Ishikawa (cell line): Measurements from ENCODE around the gene SNX22.

ENCODE experiments used
- CEBPB ChIP-seq: IDR thresholded peaks from 2 replicates; pipeline ENCODE4 v1.6.1; 2012
- CREB1 ChIP-seq: IDR thresholded peaks from 2 replicates; pipeline ENCODE4 v1.6.1; 2012; ENCODE audit warnings: low read depth
- EGR1 ChIP-seq: IDR thresholded peaks from 2 replicates; pipeline ENCODE4 v1.6.1; 2012
- EP300 ChIP-seq: IDR thresholded peaks from 2 replicates; pipeline ENCODE4 v1.6.1; 2012; ENCODE audit warnings: borderline replicate concordance
- FOXM1 ChIP-seq: IDR thresholded peaks from 2 replicates; pipeline ENCODE4 v1.6.1; 2012; ENCODE audit warnings: low read depth, borderline replicate concordance
- NFIC ChIP-seq: IDR thresholded peaks from 2 replicates; pipeline ENCODE4 v1.6.1; 2012
- RAD21 ChIP-seq: IDR thresholded peaks from 2 replicates; pipeline ENCODE4 v1.6.1; 2012; ENCODE audit warnings: low read depth
- TAF1 ChIP-seq: IDR thresholded peaks from 2 replicates; pipeline ENCODE4 v1.6.1; 2012; ENCODE audit warnings: low read depth, mild to moderate bottlenecking
- TCF12 ChIP-seq: IDR thresholded peaks from 2 replicates; pipeline ENCODE4 v1.6.1; 2012; ENCODE audit warnings: low read depth
- TEAD4 ChIP-seq: IDR thresholded peaks from 2 replicates; pipeline ENCODE4 v1.6.1; 2012
- YY1 ChIP-seq: IDR thresholded peaks from 2 replicates; pipeline ENCODE4 v1.6.1; 2012; ENCODE audit warnings: low read depth
- ZBTB7A ChIP-seq: IDR thresholded peaks from 2 replicates; pipeline ENCODE4 v1.6.1; 2012; ENCODE audit warnings: low read depth
- TF ChIP-seq, protein P1 (sequence below): IDR thresholded peaks from 2 replicates; pipeline ENCODE4 v1.6.1; 2012
- TF ChIP-seq, protein P2 (sequence below): IDR thresholded peaks from 2 replicates; pipeline ENCODE4 v1.6.1; 2012; ENCODE audit warnings: low read depth, mild to moderate bottlenecking
- TF ChIP-seq, protein P3 (sequence below): IDR thresholded peaks from 2 replicates; pipeline ENCODE4 v1.6.1; 2012

The SNX22 gene

DNA sequence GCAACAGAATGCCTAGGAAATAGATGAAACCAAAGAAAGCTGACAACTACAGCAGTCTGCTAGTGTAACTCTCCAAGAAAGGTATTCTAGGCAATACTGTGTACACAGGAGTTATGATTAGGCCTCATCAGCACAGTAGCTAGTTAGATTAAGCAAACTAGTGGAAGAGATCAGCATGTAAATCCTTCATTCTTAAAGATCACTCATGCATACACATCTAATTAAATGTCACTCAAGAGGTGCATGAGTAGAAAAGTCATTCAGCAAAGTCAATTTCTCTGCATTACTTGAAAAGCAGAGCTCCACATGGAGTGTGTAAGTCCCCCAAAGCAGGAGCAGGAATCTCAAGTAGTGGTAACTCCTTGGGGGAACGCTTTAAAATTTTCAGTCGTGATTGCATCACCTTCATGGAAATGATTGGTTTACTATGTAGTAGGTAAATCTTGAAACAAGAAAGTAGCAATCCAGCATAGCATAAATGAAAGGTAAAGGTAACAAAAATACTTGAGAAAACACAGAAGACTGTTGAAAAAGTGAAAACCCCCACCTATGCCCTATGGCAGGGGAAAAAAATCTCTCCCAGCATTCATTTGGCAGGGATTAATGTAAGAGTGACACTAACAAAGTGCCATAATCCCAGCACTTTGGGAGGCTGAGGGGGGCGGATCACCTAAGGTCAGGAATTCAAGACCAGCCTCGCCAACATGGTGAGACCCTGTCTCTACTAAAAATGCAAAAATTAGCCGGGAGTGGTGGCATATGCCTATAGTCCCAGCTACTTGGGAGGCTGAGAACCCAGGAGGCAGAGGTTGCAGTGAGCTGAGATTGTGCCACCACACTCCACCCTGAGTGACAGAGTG, 40.7 kb downstream of the SNX22 start:
- no peak for TF ChIP-seq YY1
- 0 out of 2 replicates have a peak, but pooled peaks have one; percentile 30 for TF ChIP-seq CEBPB
- no peak for TF ChIP-seq RAD21

DNA sequence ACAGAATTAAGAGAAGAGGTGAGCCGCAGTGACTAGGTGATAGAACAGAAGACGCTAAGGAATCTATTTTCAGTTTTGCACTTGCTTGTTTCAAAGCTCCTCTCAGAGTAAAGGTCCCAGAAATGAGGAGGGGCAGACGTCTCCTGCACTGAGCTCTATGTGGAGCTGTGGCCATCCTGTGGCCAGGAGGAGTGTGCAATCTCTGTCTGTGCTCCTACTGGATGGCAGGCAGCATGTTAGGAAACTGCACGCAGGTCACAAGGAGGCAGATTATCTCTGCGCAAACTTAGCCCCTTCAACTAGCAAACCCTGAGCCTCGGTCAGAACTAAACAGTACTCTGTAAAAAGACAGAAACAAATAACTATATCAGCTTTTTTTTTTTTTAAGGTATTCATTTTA, 42.4 kb downstream of the SNX22 start:
- TF ChIP-seq ZBTB7A (no peak), CEBPB (no peak), CREB1 (no peak), RAD21 (no peak), YY1 (no peak), TCF12 (no peak), EGR1 (no peak), EP300 (no peak)
- TF ChIP-seq, protein P1, sequence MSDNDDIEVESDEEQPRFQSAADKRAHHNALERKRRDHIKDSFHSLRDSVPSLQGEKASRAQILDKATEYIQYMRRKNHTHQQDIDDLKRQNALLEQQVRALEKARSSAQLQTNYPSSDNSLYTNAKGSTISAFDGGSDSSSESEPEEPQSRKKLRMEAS, result no peak
- TF ChIP-seq, protein P2, sequence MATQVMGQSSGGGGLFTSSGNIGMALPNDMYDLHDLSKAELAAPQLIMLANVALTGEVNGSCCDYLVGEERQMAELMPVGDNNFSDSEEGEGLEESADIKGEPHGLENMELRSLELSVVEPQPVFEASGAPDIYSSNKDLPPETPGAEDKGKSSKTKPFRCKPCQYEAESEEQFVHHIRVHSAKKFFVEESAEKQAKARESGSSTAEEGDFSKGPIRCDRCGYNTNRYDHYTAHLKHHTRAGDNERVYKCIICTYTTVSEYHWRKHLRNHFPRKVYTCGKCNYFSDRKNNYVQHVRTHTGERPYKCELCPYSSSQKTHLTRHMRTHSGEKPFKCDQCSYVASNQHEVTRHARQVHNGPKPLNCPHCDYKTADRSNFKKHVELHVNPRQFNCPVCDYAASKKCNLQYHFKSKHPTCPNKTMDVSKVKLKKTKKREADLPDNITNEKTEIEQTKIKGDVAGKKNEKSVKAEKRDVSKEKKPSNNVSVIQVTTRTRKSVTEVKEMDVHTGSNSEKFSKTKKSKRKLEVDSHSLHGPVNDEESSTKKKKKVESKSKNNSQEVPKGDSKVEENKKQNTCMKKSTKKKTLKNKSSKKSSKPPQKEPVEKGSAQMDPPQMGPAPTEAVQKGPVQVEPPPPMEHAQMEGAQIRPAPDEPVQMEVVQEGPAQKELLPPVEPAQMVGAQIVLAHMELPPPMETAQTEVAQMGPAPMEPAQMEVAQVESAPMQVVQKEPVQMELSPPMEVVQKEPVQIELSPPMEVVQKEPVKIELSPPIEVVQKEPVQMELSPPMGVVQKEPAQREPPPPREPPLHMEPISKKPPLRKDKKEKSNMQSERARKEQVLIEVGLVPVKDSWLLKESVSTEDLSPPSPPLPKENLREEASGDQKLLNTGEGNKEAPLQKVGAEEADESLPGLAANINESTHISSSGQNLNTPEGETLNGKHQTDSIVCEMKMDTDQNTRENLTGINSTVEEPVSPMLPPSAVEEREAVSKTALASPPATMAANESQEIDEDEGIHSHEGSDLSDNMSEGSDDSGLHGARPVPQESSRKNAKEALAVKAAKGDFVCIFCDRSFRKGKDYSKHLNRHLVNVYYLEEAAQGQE, result no peak

DNA sequence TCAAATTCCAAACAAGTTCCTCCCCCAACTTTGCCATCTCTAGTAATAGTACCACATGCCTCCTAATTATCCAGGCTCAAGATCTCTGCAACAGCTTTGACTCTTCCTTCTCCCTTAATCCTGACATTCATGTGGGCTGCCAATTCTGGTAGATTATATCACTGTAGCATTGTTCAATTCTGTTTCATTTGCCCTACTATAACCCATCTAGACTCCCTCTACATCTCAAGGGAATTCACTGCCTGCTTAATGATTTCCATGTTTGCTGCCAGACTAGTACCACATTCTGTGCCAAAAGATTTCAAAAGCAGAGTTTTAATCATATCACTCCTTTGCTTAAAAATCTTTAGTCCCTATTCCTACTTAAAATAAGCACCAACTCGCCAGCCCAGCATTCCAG, 45.9 kb downstream of the SNX22 start:
- TF ChIP-seq TEAD4, result no peak
- TF ChIP-seq, protein P1, result no peak
- TF ChIP-seq ZBTB7A, result no peak
- TF ChIP-seq RAD21, result no peak
- TF ChIP-seq FOXM1, result no peak
- TF ChIP-seq TCF12, result no peak

DNA sequence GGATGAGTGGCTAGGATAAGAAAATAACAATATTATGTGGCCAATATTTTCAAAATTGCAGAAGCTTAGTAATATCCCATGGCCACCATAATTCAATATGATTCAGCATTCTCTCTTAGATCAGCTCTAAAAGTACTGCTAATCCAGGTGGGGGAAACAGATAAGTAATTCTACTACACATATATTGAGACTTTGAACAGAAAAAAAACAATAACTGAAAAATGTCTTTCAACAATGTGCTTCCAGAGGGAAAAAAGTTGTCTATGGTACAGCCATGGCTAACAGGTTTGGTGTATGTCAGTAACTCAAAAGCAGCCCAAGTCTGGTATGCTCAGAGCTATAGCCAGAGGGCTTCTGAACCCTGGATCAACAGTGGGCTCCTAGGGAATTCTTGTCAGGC, 53.7 kb downstream of the SNX22 start:
- TF ChIP-seq, protein P2, result no peak
- TF ChIP-seq, protein P3, sequence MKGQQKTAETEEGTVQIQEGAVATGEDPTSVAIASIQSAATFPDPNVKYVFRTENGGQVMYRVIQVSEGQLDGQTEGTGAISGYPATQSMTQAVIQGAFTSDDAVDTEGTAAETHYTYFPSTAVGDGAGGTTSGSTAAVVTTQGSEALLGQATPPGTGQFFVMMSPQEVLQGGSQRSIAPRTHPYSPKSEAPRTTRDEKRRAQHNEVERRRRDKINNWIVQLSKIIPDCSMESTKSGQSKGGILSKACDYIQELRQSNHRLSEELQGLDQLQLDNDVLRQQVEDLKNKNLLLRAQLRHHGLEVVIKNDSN, result no peak
- no peak for TF ChIP-seq EGR1
- no peak for TF ChIP-seq NFIC
- TF ChIP-seq RAD21, result no peak
- TF ChIP-seq TCF12, result no peak
- TF ChIP-seq, protein P1, result no peak
- TF ChIP-seq CREB1, result no peak
- no peak for TF ChIP-seq YY1
- no peak for TF ChIP-seq ZBTB7A
- TF ChIP-seq CEBPB, result no peak
- no peak for TF ChIP-seq TEAD4
- no peak for TF ChIP-seq EP300
- TF ChIP-seq TAF1, result no peak
- TF ChIP-seq FOXM1, result no peak
